ENCODE measurements around the gene NSRP1. TPM values are rescaled to one million over a fixed set of nuclear protein-coding genes. Genes with fewer than 3 reads are reported as not detected.
"Not testable (repeated sequence)": the region's sequence is repeated elsewhere in the genome, so short reads cannot be mapped to it uniquely, and the experiment has no call there.

NSRP1 gene
- polyA plus RNA-seq, 3 donors = 14.9 to 46.7 (median 21.8) TPM

DNA sequence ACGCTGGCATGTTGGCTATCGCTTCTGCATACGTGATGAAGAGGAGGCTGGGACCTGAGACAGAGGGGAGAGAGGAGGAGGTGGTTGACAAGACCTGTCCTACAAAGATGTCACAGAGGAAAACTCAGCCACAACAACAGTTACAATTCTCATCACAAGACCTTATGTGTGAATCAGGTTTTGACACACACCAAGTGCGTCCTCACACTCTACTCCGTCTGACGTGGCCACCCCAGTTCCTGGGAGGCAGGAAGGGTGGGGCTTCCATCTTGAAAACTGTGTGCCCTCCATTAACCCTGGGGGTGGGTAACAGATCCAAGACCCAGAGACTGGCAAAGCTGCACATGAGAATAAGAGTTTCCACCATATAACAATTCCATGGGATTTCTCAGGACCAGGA lies 94.8 kb downstream of the NSRP1 start:
- WGBS, 3 donors = 78 to 83% (median 81%) methylated on average over 6 of the region's 6 CpGs
- H3K27ac ChIP-seq (ENCODE audit: low read depth, low read length) = no peak overlapping the region

DNA sequence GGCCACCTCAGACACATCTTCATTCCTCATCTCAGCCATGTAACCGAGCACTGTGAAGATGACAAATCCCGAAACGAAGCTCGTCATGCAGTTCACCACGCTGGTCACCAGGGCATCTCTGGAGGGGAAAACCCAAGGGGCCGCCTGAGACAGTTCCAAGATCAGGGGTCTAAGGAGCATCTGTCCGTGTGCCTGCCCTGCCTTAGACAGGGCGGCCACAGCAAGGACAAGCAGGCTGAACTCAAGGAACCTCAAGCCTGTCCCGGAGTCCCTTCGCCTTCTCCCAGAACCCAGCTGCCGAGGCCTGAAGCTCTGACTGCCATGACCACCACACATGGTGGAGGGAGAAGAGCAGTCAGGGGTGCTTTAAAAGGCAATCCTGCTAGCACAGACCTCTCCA lies 96.1 kb downstream of the NSRP1 start:
- 85 to 94% (median 91%) methylated on average over 11 of the region's 11 CpGs for WGBS, 3 donors
- H3K27ac ChIP-seq (ENCODE audit: low read depth, low read length) = no peak overlapping the region

DNA sequence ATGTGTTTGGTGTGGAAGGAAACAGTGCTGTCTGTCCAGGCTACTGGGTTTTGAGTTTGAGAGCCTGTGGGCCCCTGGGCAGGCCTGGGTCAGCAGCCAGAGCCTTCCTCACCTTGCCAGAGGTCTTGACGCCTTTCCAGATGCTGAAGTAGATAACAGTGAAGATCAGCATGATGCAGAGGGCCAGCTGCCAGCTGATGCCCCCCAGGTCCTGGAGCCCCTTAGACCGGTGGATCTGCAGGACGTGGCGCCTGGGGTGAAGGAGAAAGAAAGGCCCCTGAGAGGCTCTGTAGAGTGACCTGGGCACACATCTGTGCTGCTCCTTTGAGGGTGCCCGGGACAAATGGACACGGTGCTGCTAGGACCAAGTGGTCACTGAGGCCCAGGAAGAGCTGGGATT lies 100.4 kb downstream of the NSRP1 start:
- whole genome bisulfite sequencing, 3 donors = 92 to 99% (median 95%) methylated on average over 6 of the region's 6 CpGs
- no peak overlapping the region for H3K27ac ChIP-seq (ENCODE audit: low read depth, low read length)

DNA sequence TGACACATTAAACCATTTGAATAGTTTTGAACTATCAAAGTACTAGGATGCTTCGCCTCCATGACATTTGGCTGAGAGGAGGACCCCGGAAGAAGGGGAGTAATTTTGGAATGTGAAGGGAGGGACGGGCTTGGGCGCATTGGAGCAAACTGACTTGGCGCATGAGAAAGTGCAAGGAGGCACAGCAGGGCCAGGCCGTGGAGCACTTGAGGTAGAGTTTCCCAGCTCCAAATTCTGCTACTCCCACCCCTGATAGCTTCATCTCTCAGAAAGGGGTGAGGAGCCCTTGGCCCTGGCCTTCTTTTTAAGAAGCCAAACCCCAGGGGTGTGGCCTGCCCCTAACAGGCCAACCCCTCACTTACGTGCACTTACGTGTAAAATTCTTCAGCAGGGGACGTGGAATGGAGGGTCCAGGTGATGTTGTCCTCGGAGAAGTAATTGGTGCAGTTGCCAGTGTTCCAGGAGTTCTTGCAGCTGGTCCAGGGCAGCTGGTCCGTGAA lies 101.2 kb downstream of the NSRP1 start:
- 94 to 95% (median 95%) methylated on average over 11 of the region's 11 CpGs for WGBS, 3 donors
- no peak overlapping the region for H3K27ac ChIP-seq (ENCODE audit: low read depth, low read length)

GRCh38 chr17:30218799-30219198 lies 102.2 kb downstream of the NSRP1 start:
- H3K27ac ChIP-seq (ENCODE audit: low read depth, low read length) = no peak overlapping the region
- WGBS, 3 donors = 82 to 85% (median 84%) methylated on average over 9 of the region's 9 CpGs

DNA sequence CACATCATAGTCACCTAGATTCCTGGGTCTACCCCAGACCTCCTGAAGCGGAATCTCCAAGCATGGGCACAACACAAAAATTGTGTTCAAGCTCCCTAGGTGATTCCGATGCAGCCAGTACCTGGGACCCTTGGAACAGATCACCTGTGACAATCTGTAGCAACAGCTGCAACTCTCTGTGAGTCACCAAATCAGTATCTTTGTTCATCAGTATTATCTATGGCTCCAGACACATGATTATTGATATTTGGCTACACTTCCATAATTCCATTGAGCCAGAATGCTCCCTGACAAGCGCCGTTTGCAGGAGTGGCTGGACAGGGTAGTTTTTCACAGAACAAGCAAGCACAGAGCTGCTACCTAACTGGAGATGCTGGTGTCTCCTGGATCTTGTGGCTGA lies 102.7 kb downstream of the NSRP1 start:
- WGBS, 3 donors = 77 to 91% (median 89%) methylated on average over 4 of the region's 4 CpGs
- no peak overlapping the region for H3K27ac ChIP-seq (ENCODE audit: low read depth, low read length)

DNA sequence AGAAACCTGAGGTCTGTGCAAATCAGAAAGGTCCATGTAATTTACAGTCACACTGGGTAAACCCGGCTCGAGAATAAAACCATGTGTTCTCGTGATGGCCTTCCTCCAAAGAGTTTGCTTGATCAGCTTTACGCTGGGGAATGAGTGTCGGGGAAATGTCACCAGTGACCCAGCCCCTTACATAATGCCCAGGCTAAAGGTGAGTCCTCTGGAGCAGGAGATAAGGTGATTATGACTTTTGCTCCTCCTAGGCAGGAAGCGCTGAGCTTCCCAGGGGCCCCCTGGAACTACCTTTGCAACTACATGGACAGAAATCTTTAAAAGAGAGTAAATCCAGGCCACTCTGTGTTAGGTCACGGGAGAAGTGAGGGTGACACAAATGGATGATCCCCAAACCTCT lies 103.2 kb downstream of the NSRP1 start:
- 53 to 72% (median 60%) methylated on average over 7 of the region's 7 CpGs for WGBS, 3 donors
- no peak overlapping the region for H3K27ac ChIP-seq (ENCODE audit: low read depth, low read length)

GRCh38 chr17:30220414-30220813 lies 103.8 kb downstream of the NSRP1 start:
- no peak overlapping the region for H3K27ac ChIP-seq (ENCODE audit: low read depth, low read length)
- WGBS, 3 donors = 87 to 94% (median 87%) methylated on average over 5 of the region's 5 CpGs

GRCh38 chr17:30221346-30221745 lies 104.7 kb downstream of the NSRP1 start:
- 86 to 93% (median 92%) methylated on average over 5 to 10 of the region's 10 CpGs for WGBS, 3 donors
- no peak overlapping the region for H3K27ac ChIP-seq (ENCODE audit: low read depth, low read length)

DNA sequence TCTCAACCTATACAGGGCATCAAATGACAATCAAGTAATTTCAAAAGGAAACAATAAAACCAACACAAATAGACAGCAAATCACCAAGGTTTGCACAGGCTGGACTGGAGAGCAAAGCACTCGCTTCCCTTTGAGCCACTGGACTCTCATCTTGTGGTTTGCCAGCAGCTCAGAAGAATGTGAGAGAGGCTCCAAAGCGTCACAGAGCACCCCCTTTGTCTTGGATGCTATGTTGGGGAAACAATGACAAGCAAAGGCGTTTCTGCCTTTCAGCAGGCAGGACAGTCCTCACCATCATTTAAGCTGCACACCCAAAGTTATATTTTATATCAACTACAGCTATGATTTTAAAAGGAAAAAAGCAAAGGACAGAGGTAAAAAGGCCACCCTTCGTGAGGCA lies 105.6 kb downstream of the NSRP1 start:
- no peak overlapping the region for H3K27ac ChIP-seq (ENCODE audit: low read depth, low read length)

GRCh38 chr17:30222721-30223175 lies 106.1 kb downstream of the NSRP1 start:
- no peak overlapping the region for H3K27ac ChIP-seq (ENCODE audit: low read depth, low read length)
- WGBS, 3 donors = 76 to 89% (median 88%) methylated on average over 13 of the region's 13 CpGs

More for the DNA sequence above, 105.6 kb downstream of the NSRP1 start:
- 84 to 87% (median 85%) methylated on average over 4 of the region's 4 CpGs for WGBS, 3 donors

DNA sequence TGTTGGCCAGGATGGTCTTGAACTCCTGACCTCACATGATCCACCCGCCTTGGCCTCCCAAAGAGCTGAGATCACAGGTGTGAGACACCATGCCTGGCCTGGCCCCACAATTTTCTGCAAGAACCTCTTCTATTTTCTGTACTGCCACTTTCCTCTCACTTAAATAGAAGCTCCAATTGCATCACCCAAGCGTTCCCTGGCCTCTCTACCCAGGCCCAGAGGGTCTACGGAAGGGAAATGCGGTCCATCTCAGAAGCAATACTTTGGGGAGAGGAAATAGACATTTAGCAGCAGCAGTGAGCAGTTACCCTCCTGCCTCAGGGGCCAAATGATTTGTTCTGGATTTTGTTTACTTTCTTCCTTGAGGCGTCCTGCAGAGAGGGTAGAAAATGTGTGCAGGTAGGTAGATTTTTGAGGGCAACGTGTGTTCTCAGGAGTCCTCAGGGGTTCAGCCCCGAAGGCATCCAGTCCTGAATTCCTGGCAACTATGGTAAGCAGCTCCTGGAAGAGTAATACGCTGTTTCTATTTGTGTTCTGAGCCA lies 107.9 kb downstream of the NSRP1 start:
- 72 to 81% (median 73%) methylated on average over 8 of the region's 8 CpGs for WGBS, 3 donors
- no peak overlapping the region for H3K27ac ChIP-seq (ENCODE audit: low read depth, low read length)

- no peak overlapping the region for H3K27ac ChIP-seq (ENCODE audit: low read depth, low read length)
- WGBS, 3 donors = 77 to 84% (median 79%) methylated on average over 3 of the region's 3 CpGs
Measured at GRCh38 chr17:30225112-30225511, 108.5 kb downstream of the NSRP1 start.

DNA sequence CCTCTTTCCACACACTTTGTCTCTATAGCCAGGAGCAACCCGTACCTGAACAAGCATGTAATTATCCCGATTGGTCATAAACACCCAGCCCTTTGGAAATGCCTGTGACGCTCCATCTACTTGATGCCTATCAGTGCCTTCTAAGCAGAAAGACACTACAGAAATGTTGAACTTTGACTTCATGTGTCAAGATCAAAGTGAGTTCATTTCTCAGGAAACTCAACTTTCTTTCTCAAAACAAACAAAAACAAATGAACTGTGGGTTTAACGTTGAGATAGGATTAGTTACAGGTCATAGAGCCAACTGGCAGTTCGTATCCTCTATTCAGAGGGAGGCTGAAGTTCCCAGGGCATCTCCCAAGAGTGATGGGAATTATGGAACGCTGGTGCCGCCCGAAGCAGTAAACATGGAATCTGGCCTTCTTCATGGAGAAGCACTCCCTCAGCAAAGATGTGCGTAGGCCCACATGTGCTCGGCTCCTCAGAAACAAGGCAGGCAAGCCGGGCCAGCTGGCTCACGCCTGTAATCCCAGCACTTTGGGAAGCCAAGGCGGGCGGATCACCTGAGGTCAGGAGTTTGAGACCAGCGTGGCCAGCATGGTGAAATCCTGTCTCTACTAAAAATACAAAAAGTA lies 109.4 kb downstream of the NSRP1 start:
- H3K27ac ChIP-seq (ENCODE audit: low read depth, low read length) = no peak overlapping the region
- WGBS, 3 donors = 78 to 81% (median 80%) methylated on average over 15 of the region's 15 CpGs

DNA sequence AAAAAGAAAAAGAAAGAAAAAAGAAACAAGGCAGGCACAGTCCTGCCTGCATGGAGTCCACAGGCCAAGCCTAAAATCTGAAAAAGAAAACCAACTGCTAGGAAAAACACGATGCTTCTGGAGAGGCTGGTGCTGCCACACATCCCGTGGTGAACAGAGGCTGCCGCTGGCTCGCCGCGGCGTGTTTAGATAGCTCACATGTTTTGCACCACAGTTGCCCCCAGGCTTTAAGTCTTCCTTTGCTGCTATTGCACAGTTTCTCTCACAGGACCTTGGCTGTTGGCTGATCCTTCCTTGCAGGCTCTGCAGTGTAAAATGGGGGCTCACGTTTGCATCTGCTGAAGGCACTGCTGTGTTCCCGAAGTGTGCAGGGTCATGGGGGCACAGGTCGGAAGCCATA lies 110.3 kb downstream of the NSRP1 start:
- WGBS, 3 donors = 84 to 91% (median 89%) methylated on average over 10 of the region's 10 CpGs

DNA sequence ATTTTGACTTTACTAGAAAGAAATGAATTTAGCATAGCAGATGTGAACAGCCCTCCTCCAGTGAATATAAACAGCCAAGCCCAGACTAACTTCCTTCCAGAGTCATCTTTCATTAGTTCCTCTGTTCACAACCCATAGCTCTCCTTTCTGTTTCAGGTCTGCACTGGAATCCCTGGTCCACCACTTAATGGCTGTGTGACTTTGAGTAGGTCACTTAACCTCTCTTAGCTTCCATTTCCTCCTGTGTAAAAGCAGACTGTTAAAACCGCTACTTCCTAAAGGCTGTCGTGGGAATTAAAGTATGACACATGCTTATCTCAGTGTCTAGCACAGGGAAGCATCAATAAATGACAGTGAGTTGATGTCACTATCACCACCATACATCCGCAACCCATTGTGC lies 111.4 kb downstream of the NSRP1 start:
- no peak overlapping the region for H3K27ac ChIP-seq (ENCODE audit: low read depth, low read length)
- 77 to 84% (median 80%) methylated on average over 3 of the region's 3 CpGs for WGBS, 3 donors

More for the DNA sequence above, 110.3 kb downstream of the NSRP1 start:
- H3K27ac ChIP-seq (ENCODE audit: low read depth, low read length) = no peak overlapping the region

DNA sequence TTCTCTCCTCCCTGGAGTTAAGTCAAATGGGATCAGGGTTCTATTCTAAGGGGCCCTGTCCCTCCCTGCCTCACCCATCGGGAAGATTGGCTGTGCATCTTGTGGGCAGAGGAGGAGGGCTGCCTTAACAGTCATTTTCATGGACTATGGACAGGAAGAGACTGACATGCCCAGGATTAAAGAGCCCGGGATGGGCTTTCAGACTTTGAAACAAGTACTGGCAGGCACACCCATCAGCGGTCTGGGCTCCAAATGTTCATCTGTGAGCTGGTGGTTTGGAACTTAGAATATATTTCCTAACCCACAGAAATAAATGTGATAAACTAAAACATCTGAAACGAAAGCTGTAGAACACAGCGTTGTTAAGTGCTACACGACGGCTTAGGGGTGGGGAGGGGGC lies 112.4 kb downstream of the NSRP1 start:
- 67 to 80% (median 79%) methylated on average over 7 of the region's 7 CpGs for WGBS, 3 donors
- H3K27ac ChIP-seq (ENCODE audit: low read depth, low read length) = no peak overlapping the region

DNA sequence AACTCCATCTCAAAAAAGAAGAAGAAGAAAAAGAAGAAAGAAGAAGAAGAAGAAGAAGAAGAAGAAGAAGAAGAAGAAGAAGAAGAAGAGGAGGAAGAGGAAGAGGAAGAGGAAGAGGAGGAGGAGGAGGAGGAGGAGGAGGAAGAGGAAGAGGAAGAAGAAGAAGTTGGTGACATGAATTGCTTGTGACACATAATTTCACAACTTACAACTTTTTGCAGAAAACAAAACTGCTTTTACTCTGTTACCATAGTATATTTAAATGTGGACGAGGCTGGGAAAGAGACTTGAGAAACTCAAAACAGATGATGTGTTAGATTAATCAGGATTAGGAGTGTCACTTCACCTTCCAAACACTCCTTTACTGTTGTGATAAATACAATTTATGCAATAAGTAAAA lies 113.4 kb downstream of the NSRP1 start:
- H3K27ac ChIP-seq (ENCODE audit: low read depth, low read length) = not testable (repeated sequence)
- 45 to 84% (median 53%) methylated on average over 1 of the region's 1 CpG for WGBS, 3 donors

GRCh38 chr17:30230596-30231125 lies 114.0 kb downstream of the NSRP1 start:
- no peak overlapping the region for H3K27ac ChIP-seq (ENCODE audit: low read depth, low read length)
- 82 to 89% (median 86%) methylated on average over 7 of the region's 7 CpGs for WGBS, 3 donors
